Measurements from ENCODE around the gene HOXB9. TPM values are rescaled to one million over a fixed set of nuclear protein-coding genes. Genes with fewer than 3 reads are reported as not detected.

The HOXB9 gene
- total and polyA plus RNA-seq, 2 donors (not counting 3 experiments of a cell fraction or from before 2014, with no cell fraction given) = 0.79 to 1.1 TPM

- BruUV-seq (replicated peaks) = no TSS peak
- H3K4me2 ChIP-seq (ENCODE audit: insufficient read depth, low read length) = peak overlapping the region; percentile 83
- H3K4me1 ChIP-seq (ENCODE audit: control insufficient read depth, extremely low read depth, insufficient read depth, low read length) = no peaks in the 10 kb centered on the region
- H3K27ac ChIP-seq (ENCODE audit: insufficient read depth, low read depth, low read length) = no peak overlapping the region
- FAIRE-seq (no peak), DNase-seq (ENCODE audit: low read depth, low spot score) (no peak)
- peak overlapping the region; percentile 57 for H2AFZ ChIP-seq (ENCODE audit: low read depth, low read length)
- intact Hi-C loops (cut with micrococcal nuclease) (no loop called here), dilution Hi-C loops (cut with MboI; ENCODE audit: extremely low pct_ligation_motif_present, low sequenced_read_pairs) (no loop called here)
- no peak for TF ChIP-seq JUN (IDR thresholded peaks at IDR 0.05; ENCODE audit: borderline replicate concordance, insufficient read depth, insufficient read length, low read depth)
- no peak for TF ChIP-seq FOS (IDR thresholded peaks at IDR 0.05; ENCODE audit: borderline replicate concordance, insufficient read depth, low read length)
- no peak for TF ChIP-seq POLR2AphosphoS5 (IDR thresholded peaks at IDR 0.05; ENCODE audit: insufficient read depth, low read depth, low read length)
- TF ChIP-seq EZH2 (IDR thresholded peaks at IDR 0.05; ENCODE audit: borderline replicate concordance, low read depth, low read length, severe bottlenecking) = no peak
- no peak for TF ChIP-seq MYC (IDR thresholded peaks at IDR 0.05; ENCODE audit: low read depth, low read length)
- no peak for TF ChIP-seq MAX (IDR thresholded peaks at IDR 0.05; ENCODE audit: insufficient read depth, insufficient read length)
- TF ChIP-seq, protein P1, sequence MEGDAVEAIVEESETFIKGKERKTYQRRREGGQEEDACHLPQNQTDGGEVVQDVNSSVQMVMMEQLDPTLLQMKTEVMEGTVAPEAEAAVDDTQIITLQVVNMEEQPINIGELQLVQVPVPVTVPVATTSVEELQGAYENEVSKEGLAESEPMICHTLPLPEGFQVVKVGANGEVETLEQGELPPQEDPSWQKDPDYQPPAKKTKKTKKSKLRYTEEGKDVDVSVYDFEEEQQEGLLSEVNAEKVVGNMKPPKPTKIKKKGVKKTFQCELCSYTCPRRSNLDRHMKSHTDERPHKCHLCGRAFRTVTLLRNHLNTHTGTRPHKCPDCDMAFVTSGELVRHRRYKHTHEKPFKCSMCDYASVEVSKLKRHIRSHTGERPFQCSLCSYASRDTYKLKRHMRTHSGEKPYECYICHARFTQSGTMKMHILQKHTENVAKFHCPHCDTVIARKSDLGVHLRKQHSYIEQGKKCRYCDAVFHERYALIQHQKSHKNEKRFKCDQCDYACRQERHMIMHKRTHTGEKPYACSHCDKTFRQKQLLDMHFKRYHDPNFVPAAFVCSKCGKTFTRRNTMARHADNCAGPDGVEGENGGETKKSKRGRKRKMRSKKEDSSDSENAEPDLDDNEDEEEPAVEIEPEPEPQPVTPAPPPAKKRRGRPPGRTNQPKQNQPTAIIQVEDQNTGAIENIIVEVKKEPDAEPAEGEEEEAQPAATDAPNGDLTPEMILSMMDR (IDR thresholded peaks at IDR 0.05; ENCODE audit: extremely low read depth in 1 of 2, insufficient read depth in 1 of 2, low read depth in 1 of 2, low read length in 2 of 2) = no peak
- no peak for TF ChIP-seq GATA2 (IDR thresholded peaks at IDR 0.05; ENCODE audit: insufficient read depth, insufficient read length, low read depth, low read length)
- TF ChIP-seq POLR2A (IDR thresholded peaks at IDR 0.05; ENCODE audit: low read depth, low read length) = no peak
- H3K4me3 ChIP-seq (replicated peaks in 1 of 3; ENCODE audit: insufficient read depth in 1 of 3, low read depth in 1 of 3, low read length in 3 of 3) = peak overlapping the region; percentile 17 to 50 (median 25)
- no peaks in the 10 kb centered on the region for H3K36me3 ChIP-seq (ENCODE audit: control insufficient read depth in 2 of 2, extremely low read depth in 1 of 2, insufficient read depth in 2 of 2, low read length in 2 of 2)
- ChIA-PET CTCF (interaction anchor here (4.5 kb wide), 1 partner anchor 11 kb away, joined by 23 read pairs; no protein-coding TSS in a partner anchor), POLR2A (interaction anchor here (0.7 kb wide), 1 partner anchor 1442 kb away, joined by 4 read pairs; no protein-coding TSS in a partner anchor)
- no peak overlapping the region for H3K9ac ChIP-seq (replicated peaks; ENCODE audit: extremely low read depth, insufficient read depth, low read length)
- no peaks in the 10 kb centered on the region for H3K9me1 ChIP-seq (replicated peaks; ENCODE audit: control insufficient read depth, extremely low read depth, insufficient read depth, low read length)
- no peaks in the 10 kb centered on the region for H3K9me3 ChIP-seq (replicated peaks; ENCODE audit: control insufficient read depth, insufficient read depth, low read length)
- H4K20me1 ChIP-seq (replicated peaks; ENCODE audit: control insufficient read depth, extremely low read depth, insufficient read depth, low read length) = no peaks in the 10 kb centered on the region
- H3K79me2 ChIP-seq (ENCODE audit: control insufficient read depth, insufficient read depth, low read length) = no peaks in the 10 kb centered on the region
- peaks cover 54 to 61% of the 10 kb centered on the region in 2 experiments for H3K27me3 ChIP-seq (ENCODE audit: control insufficient read depth in 2 of 2, insufficient read depth in 2 of 2, low read length in 2 of 2)
Measured at GRCh38 chr17:48647103-48647962, 21.2 kb upstream of the HOXB9 start.

All from endothelial cell of umbilical vein (primary cell).